Gastrocnemius medialis (tissue), 4 donors: Measurements from ENCODE around the gene ILDR2.

ENCODE experiments used
- CTCF ChIP-seq, 5 experiments: fragments of 450-650 bp in 3 of 5; fragments of 200-600 bp in 2 of 5; sonication (generic) in 2 of 5; IDR thresholded peaks in 4 of 5; conservative IDR thresholded peaks in 1 of 5; 1 replicate in 4 of 5; 2 replicates in 1 of 5; pipeline ENCODE4 v1.5.1; 2016 to 2019; ENCODE audit warnings: antibody characterized with exemption in 5 of 5, mild to moderate bottlenecking in 3 of 5, moderate library complexity in 3 of 5
- POLR2A ChIP-seq, 2 donors: fragments of 450-650 bp; IDR thresholded peaks; one replicate each; pipeline ENCODE4 v1.6.1; 2017; ENCODE audit warnings: antibody characterized with exemption in 2 of 2, mild to moderate bottlenecking in 2 of 2, moderate library complexity in 2 of 2

- TF ChIP-seq POLR2A (IDR thresholded peaks at IDR 0.05) (no peak), CTCF (IDR thresholded peaks at IDR 0.05 in 4 of 5, conservative IDR thresholded peaks at IDR 0.05 in 1 of 5) (no peak)
Measured at GRCh38 chr1:166951050-166951449, 24.3 kb downstream of the ILDR2 start.
